ENCODE results near the gene SLC25A28.

DNA sequence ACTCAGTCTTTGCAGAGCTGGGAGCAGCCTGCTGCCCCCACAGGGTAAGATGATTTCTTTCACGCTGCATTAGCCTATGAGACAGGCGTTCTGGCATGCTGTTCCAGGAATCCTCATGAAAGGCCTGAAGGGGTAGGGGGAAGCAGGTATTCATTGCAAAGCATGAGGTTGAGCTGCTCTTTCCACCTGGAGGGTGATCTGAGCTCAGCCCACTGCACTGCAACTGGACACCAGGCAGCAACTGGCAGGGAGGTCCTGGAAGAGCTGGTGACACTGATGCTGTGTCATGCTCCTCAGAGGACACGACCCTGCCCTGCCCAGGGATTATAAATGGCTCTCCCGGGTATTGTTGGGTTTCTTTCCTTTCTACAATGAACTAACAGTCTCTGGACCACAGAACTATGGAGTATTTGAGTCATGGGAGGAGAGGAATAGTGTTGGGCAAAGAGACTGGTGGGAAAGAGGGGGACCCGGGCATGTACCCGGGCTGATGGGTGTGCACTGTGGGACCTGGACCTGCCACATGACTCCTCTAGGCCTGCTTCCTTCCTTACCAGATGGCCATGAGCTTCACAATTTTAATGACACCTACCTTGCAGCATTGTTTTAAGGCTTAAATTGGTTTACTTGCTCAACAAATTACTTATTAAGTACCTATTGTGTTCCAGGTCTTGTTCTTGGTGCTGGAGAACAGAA is 24.3 kb downstream of the SLC25A28 start:
- TF ChIP-seq, protein P1, sequence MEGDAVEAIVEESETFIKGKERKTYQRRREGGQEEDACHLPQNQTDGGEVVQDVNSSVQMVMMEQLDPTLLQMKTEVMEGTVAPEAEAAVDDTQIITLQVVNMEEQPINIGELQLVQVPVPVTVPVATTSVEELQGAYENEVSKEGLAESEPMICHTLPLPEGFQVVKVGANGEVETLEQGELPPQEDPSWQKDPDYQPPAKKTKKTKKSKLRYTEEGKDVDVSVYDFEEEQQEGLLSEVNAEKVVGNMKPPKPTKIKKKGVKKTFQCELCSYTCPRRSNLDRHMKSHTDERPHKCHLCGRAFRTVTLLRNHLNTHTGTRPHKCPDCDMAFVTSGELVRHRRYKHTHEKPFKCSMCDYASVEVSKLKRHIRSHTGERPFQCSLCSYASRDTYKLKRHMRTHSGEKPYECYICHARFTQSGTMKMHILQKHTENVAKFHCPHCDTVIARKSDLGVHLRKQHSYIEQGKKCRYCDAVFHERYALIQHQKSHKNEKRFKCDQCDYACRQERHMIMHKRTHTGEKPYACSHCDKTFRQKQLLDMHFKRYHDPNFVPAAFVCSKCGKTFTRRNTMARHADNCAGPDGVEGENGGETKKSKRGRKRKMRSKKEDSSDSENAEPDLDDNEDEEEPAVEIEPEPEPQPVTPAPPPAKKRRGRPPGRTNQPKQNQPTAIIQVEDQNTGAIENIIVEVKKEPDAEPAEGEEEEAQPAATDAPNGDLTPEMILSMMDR (IDR thresholded peaks at IDR 0.05) = no peak
- TF ChIP-seq EZH2 (IDR thresholded peaks at IDR 0.05; ENCODE audit: borderline replicate concordance, insufficient read depth, low read depth, low read length, poor library complexity, severe bottlenecking) = no peak
